GM10266 (cell line): ENCODE data around the gene LAMC1.
"Not testable (repeated sequence)": the region's sequence is repeated elsewhere in the genome, so short reads cannot be mapped to it uniquely, and the experiment has no call there.

ENCODE experiments used
- DNase-seq: peaks from one replicate; pipeline ENCODE4 v3.0.0; 2012; ENCODE audit errors: extremely low spot score
- TF ChIP-seq, protein P1 (sequence below): IDR thresholded peaks from 2 replicates; pipeline ENCODE4 v1.5.1; 2012; ENCODE audit warnings: mild to moderate bottlenecking, low read depth; ENCODE audit not compliant: control insufficient read depth, insufficient read depth; ENCODE audit errors: missing control alignments

Gene LAMC1

DNA sequence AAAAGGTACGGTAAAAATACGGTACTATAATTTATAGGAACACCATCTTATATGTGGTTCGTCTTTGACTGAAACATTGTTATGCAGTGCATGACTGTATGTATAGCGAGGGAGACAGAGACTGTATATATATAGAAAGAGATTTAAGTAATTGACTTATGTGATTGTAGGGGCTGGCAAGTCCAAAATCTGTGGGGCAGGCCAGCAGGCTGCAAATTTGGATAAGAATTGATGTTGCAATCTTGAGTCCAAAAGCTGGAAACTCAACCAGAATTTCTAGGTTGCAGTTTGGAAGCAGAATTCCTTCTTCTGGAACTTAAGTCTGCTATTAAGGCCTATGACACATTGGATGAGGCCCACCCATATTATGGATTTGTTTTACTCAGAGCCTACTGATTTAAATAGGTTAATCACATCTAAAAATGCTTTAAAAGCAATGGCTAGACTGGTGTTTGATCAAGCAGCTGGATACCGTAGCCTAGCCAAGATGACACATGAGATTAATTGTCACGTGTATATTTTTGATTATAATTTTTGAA lies 42.0 kb downstream of the LAMC1 start:
- DNase-seq, result no peak
- TF ChIP-seq, protein P1, sequence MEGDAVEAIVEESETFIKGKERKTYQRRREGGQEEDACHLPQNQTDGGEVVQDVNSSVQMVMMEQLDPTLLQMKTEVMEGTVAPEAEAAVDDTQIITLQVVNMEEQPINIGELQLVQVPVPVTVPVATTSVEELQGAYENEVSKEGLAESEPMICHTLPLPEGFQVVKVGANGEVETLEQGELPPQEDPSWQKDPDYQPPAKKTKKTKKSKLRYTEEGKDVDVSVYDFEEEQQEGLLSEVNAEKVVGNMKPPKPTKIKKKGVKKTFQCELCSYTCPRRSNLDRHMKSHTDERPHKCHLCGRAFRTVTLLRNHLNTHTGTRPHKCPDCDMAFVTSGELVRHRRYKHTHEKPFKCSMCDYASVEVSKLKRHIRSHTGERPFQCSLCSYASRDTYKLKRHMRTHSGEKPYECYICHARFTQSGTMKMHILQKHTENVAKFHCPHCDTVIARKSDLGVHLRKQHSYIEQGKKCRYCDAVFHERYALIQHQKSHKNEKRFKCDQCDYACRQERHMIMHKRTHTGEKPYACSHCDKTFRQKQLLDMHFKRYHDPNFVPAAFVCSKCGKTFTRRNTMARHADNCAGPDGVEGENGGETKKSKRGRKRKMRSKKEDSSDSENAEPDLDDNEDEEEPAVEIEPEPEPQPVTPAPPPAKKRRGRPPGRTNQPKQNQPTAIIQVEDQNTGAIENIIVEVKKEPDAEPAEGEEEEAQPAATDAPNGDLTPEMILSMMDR, result no peak

DNA sequence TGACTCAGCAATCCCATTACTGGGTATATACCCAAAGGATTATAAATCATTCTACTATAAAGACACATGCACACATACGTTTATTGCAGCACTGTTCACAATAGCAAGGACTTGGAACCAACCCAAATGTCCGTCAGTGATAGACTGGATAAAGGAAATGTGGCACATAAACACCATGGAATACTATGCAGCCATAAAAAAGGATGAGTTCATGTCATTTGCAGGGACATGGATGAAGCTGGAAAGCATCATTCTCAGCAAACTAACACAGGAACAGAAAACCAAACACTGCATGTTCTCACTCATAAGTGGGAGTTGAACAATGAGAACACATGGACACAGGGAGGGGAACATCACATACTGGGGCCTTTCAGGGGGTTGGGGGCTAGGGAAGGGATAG lies 43.2 kb downstream of the LAMC1 start:
- not testable (repeated sequence) for DNase-seq

DNA sequence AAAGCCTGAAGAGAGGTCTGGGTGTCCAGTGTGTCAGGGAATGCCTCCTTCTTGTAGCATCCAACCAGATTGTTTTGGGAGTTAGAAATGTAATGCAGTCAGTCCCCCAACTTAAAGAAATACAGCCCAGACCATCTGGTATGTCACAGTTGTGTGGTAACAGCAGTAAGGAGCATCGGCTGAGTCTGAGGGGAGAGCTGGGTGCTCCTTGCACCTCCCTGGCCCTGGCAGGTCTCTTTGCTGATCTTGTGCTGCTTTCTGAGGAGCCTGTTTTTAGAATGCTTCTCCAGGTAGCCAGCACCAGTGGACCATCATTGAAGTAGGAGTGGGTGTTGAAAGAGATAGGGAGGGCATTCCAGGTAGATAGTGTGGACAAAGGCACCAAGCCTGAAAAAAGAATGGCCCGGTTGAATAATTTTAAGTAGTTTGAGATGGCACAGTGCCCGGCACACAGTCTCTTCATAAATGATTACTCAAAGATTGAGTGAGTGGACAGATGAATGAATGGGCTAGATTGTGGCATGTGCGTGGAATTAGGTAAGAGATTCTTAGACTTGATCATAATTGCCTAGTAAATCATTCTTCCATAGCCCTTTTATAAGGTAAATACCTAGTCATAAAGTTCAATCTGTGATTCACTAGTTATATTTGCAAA lies 46.5 kb downstream of the LAMC1 start:
- TF ChIP-seq, protein P1, result no peak
- DNase-seq, result no peak

DNA sequence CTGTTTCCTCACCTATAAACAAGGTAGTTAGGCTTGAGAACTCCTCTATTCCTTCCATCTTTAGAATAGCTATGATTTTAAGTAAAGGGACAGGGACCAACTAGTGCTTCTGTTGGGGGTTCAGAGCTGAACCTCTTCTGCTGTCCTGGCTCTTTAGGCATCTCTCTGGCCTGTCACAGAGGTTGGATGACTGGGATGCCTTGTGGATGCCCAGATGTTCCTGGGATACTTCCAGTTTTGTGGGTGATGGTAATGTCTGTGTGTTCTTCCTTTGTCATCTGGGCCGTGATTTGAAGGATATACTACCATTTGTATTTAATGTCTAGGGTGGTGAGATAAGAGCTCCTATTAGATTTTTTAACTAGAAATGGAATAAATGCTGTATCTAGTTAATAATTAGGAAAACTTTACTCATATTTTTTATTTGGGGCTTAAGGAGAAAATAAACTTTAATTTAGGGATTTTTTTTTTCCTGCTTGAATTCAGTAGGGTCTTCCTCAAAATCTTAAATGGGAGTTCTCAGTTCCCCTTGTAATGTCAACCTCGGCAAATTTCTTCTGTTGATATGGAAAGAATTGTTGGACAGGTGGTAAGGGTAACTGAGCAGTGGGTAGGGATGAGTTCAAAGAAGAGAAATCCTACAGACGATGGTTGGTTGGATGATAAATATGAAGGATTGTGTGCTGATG lies 47.2 kb downstream of the LAMC1 start:
- no peak for DNase-seq

DNA sequence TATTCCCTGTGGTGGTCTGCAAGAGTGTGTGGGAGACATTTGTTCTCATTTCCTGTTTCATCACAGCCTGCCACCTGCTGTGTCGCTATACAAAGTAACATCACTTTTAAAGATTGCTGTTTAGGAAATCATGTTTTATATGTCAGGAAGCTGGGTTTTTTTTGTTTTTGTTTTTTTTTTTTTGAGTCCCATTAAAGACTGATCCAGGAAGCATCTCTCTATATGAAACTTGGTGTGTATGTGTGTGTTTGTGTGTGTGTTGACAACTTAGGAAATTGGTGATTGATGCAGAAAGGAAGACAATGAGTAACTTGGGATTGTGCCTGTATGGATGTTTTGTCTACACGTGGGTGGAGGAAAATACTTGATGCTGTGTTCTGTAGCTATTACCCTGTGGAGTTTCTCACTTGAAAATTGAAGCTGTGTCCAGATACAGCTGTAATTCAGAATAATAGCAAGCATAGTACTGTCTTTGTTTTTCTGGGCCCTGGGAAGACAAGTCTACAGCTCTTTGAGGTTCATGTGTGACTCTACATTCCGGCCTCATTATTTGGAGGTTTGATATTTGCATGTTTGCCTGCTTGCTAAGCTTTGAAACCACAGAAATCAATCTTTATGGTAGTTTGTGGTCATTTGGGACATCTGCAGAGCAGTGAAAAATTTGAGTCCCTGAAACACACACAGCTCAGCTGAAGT lies 47.9 kb downstream of the LAMC1 start:
- TF ChIP-seq, protein P1, result no peak
- DNase-seq, result peak; percentile 57

More for the DNA sequence above, 47.2 kb downstream of the LAMC1 start:
- TF ChIP-seq, protein P1, result no peak

DNA sequence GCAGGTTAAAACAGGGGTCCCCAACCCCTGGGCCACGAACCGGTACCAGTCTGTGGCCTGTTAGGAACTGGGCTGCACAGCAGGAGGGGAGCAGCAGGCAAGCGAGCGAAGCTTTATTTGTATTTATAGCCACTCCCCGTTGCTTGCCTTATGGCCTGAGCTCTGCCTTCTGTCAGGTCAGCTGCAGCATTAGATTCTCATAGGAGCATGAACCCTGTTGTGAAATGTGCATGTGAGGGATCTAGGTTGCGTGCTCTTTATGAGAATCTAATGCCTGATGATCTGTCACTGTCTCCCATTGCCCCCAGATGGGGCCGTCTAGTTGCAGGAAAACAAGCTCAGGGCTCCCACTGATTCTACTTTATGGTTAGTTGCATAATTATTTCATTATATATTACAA lies 49.4 kb downstream of the LAMC1 start:
- not testable (repeated sequence) for DNase-seq

DNA sequence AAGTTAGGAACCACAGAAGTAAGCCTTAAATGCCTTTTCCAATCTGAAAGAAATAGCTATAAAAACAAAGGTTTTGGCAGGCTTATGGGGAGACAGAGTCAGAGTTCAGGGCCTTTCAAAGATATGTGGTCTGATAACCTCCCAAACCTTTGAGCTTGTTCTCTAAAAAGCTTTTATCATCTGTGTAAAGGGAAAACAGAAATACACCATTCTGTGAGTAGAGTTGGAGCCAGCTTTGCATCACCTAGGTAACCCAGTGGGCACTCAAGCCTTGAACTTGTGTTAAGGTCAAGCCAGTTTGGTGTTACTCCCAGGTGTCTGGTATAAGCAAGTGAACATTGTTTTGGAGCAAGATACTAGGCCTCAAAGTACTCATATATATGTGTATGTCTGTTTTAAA lies 50.1 kb downstream of the LAMC1 start:
- DNase-seq, result no peak
- TF ChIP-seq, protein P1, result no peak

DNA sequence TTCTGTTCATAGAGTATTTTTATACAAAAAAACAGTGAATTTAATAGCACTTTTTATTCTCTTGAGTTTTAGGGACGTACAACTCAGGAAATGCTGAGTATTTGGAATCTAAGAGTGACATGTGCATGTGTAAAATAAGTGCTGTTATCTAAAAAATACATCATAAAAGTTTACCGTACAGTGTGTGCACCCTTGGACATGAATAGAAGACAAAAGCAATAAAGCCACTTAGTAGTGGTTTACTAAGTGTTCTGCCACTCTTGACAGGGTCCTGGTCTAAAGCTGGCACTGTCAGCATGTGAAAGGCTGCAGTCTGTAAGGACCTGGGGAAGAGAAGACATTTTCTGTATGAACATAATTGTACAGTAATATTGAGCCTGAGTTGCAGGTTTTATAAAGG lies 51.0 kb downstream of the LAMC1 start:
- TF ChIP-seq, protein P1, result no peak
- no peak for DNase-seq
